Measurements from ENCODE around the gene PAX2.

GRCh38 chr10:100827819-100828737 is 82.7 kb downstream of the PAX2 start:
- no peak for TF ChIP-seq POLR2AphosphoS5 (IDR thresholded peaks at IDR 0.05)
- TF ChIP-seq, protein P1, sequence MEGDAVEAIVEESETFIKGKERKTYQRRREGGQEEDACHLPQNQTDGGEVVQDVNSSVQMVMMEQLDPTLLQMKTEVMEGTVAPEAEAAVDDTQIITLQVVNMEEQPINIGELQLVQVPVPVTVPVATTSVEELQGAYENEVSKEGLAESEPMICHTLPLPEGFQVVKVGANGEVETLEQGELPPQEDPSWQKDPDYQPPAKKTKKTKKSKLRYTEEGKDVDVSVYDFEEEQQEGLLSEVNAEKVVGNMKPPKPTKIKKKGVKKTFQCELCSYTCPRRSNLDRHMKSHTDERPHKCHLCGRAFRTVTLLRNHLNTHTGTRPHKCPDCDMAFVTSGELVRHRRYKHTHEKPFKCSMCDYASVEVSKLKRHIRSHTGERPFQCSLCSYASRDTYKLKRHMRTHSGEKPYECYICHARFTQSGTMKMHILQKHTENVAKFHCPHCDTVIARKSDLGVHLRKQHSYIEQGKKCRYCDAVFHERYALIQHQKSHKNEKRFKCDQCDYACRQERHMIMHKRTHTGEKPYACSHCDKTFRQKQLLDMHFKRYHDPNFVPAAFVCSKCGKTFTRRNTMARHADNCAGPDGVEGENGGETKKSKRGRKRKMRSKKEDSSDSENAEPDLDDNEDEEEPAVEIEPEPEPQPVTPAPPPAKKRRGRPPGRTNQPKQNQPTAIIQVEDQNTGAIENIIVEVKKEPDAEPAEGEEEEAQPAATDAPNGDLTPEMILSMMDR (IDR thresholded peaks at IDR 0.05), result peak in 1 of 3 experiments; percentile 21
